MM.1S (cell line): ENCODE results near the gene TMTC1.

Source experiments
- DNase-seq: peaks from one replicate; pipeline ENCODE4 v3.0.0-alpha.2; 2015
- H2AFZ ChIP-seq: fragments of 300-600 bp; sonication (generic); 2 replicates; pipeline ENCODE4 v1.6.0; 2016; ENCODE audit warnings: antibody characterized with exemption, low read length
- H3F3A ChIP-seq: fragments of 300-600 bp; sonication (generic); 2 replicates; pipeline ENCODE4 v1.6.1; 2016; ENCODE audit warnings: mild to moderate bottlenecking, antibody characterized with exemption, low read length, moderate library complexity, mixed read lengths; ENCODE audit not compliant: insufficient read depth
- H3K27ac ChIP-seq: fragments of 300-600 bp; sonication (generic); 2 replicates; pipeline ENCODE4 v1.5.1; 2016; ENCODE audit warnings: mild to moderate bottlenecking, low read length
- H3K27me3 ChIP-seq: fragments of 300-600 bp; sonication (generic); replicated peaks from 2 replicates; pipeline ENCODE4 v1.6.0; 2016; ENCODE audit warnings: low read length; ENCODE audit not compliant: insufficient read depth
- H3K36me3 ChIP-seq: fragments of 300-600 bp; sonication (generic); replicated peaks from 2 replicates; pipeline ENCODE4 v1.6.1; 2016; ENCODE audit warnings: mild to moderate bottlenecking, low read length, mixed read lengths; ENCODE audit not compliant: insufficient read depth
- H3K4me1 ChIP-seq: fragments of 300-600 bp; sonication (generic); 2 replicates; pipeline ENCODE4 v1.6.1; 2016; ENCODE audit warnings: low read length, mixed read lengths
- H3K4me2 ChIP-seq: fragments of 300-600 bp; sonication (generic); 2 replicates; pipeline ENCODE4 v1.6.0; 2016; ENCODE audit warnings: low read depth, low read length
- H3K4me3 ChIP-seq: fragments of 300-600 bp; sonication (generic); 2 replicates; pipeline ENCODE4 v1.5.1; 2016; ENCODE audit warnings: low read length, mixed read lengths
- H3K79me2 ChIP-seq: fragments of 300-600 bp; sonication (generic); 2 replicates; pipeline ENCODE4 v1.6.1; 2016; ENCODE audit warnings: mixed run types, low read length, mixed read lengths
- H3K9ac ChIP-seq: fragments of 300-600 bp; sonication (generic); 2 replicates; pipeline ENCODE4 v1.6.1; 2016; ENCODE audit warnings: low read length, mixed read lengths
- H3K9me2 ChIP-seq: fragments of 300-600 bp; sonication (generic); replicated peaks from 2 replicates; pipeline ENCODE4 v1.6.1; 2016; ENCODE audit warnings: mild to moderate bottlenecking, low read length, mixed read lengths; ENCODE audit not compliant: insufficient read depth
- H3K9me3 ChIP-seq: fragments of 300-600 bp; sonication (generic); replicated peaks from 2 replicates; pipeline ENCODE4 v1.6.1; 2016; ENCODE audit warnings: mild to moderate bottlenecking, low read length, mixed read lengths; ENCODE audit not compliant: insufficient read depth
- H4K20me1 ChIP-seq: fragments of 300-600 bp; sonication (generic); 2 replicates; pipeline ENCODE4 v1.6.1; 2016; ENCODE audit warnings: mild to moderate bottlenecking, low read length, moderate library complexity, mixed read lengths; ENCODE audit not compliant: insufficient read depth
- CTCF ChIP-seq: fragments of 300-600 bp; sonication (generic); IDR thresholded peaks from 2 replicates; pipeline ENCODE4 v1.5.1; 2016; ENCODE audit warnings: antibody characterized with exemption, low read length, mixed read lengths
- EZH2 ChIP-seq: fragments of 300-600 bp; sonication (generic); optimal IDR thresholded peaks from 2 replicates; pipeline ENCODE3; 2017; ENCODE audit warnings: low read depth, mild to moderate bottlenecking, antibody characterized with exemption, low read length, mixed read lengths
- EZH2phosphoT487 ChIP-seq: fragments of 300-600 bp; sonication (generic); IDR thresholded peaks from 2 replicates; pipeline ENCODE4 v1.6.1; 2018; ENCODE audit warnings: antibody characterized with exemption, low read length

Gene TMTC1

GRCh38 chr12:29710104-29710503, 73.6 kb downstream of the TMTC1 start:
- H2AFZ ChIP-seq: no peak overlapping the region
- no peaks in the 10 kb centered on the region for H4K20me1 ChIP-seq
- no peaks in the 10 kb centered on the region for H3F3A ChIP-seq
- no peaks in the 10 kb centered on the region for H3K9me2 ChIP-seq
- H3K36me3 ChIP-seq: no peaks in the 10 kb centered on the region
- no peak overlapping the region for H3K27ac ChIP-seq
- no peaks in the 10 kb centered on the region for H3K27me3 ChIP-seq
- no peaks in the 10 kb centered on the region for H3K4me1 ChIP-seq
- TF ChIP-seq CTCF (no peak), EZH2phosphoT487 (no peak), EZH2 (no peak)
- H3K79me2 ChIP-seq: no peaks in the 10 kb centered on the region
- no peaks in the 10 kb centered on the region for H3K9me3 ChIP-seq
- DNase-seq: no peak
- H3K4me3 ChIP-seq: no peak overlapping the region
- H3K4me2 ChIP-seq: no peak overlapping the region
- H3K9ac ChIP-seq: no peak overlapping the region

- Histone ChIP-seq H3K9me3 (no peaks in the 10 kb centered on the region), H3K4me1 (no peaks in the 10 kb centered on the region), H3K27ac (no peak overlapping the region), H3K9ac (no peak overlapping the region), H4K20me1 (no peaks in the 10 kb centered on the region), H3K27me3 (no peaks in the 10 kb centered on the region), H3K4me2 (no peak overlapping the region), H3K9me2 (no peaks in the 10 kb centered on the region), H3K4me3 (no peak overlapping the region), H2AFZ (no peak overlapping the region), H3K36me3 (no peaks in the 10 kb centered on the region), H3K79me2 (no peaks in the 10 kb centered on the region), H3F3A (no peaks in the 10 kb centered on the region)
- DNase-seq: no peak
- TF ChIP-seq EZH2 (no peak), CTCF (no peak), EZH2phosphoT487 (no peak)
These were observed 74.2 kb downstream of the TMTC1 start for GRCh38 chr12:29709496-29710040.

- H3K9ac ChIP-seq: no peak overlapping the region
- no peak overlapping the region for H3K27ac ChIP-seq
- no peaks in the 10 kb centered on the region for H3K27me3 ChIP-seq
- H4K20me1 ChIP-seq: no peaks in the 10 kb centered on the region
- H3K79me2 ChIP-seq: no peaks in the 10 kb centered on the region
- H3K9me3 ChIP-seq: no peaks in the 10 kb centered on the region
- no peak overlapping the region for H3K4me3 ChIP-seq
- no peaks in the 10 kb centered on the region for H3K4me1 ChIP-seq
- no peaks in the 10 kb centered on the region for H3K9me2 ChIP-seq
- TF ChIP-seq EZH2 (no peak), EZH2phosphoT487 (no peak), CTCF (no peak)
- DNase-seq: no peak
- H3K36me3 ChIP-seq: no peaks in the 10 kb centered on the region
- H3K4me2 ChIP-seq: no peak overlapping the region
- H2AFZ ChIP-seq: no peak overlapping the region
- no peaks in the 10 kb centered on the region for H3F3A ChIP-seq
These were observed 74.7 kb downstream of the TMTC1 start for GRCh38 chr12:29709054-29709453.
